HepG2 (cell line): ENCODE data around the gene CAMKMT. TPM values are rescaled to one million over a fixed set of nuclear protein-coding genes. Genes with fewer than 3 reads are reported as not detected.

ENCODE experiments used
- ATAC-seq: fragments of 200-7000 bp; cut with Tn5 transposase; 3 replicates; pipeline ENCODE4 v1.9.1; 2020; ENCODE audit warnings: mild to moderate bottlenecking, moderate library complexity
- BruUV-seq: library from RNA; stranded (reverse); fragments of 400-500 nt; replicated peaks from 2 replicates; lab custom pipeline; 2021; lab: Mats Ljungman, UMichigan
- CTCF ChIA-PET: fragments of 300-600 bp; formaldehyde crosslinking; extraction: SDS; loops from one replicate; lab custom pipeline; 2021; ENCODE audit warnings: low total read pairs, inconsistent platforms, low intra/inter-chr PET ratio; lab: Yijun Ruan, JAX
- POLR2A ChIA-PET: fragments of 350-600 bp; sonication (Branson Sonifier 250); formaldehyde crosslinking; loops from one replicate; lab custom pipeline; 2020; ENCODE audit warnings: antibody characterized with exemption, inconsistent platforms; lab: Yijun Ruan, JAX
- DNase-seq: peaks from one replicate; pipeline ENCODE4 v3.0.0-alpha.2; 2015; ENCODE audit warnings: low spot score
- FAIRE-seq: peaks from 3 replicates; lab custom pipeline; 2011; peaks lifted over from hg19 to GRCh38; lab: Jason Lieb, UNC
- H2AFZ ChIP-seq: one replicate; pipeline ENCODE4 v1.6.1; 2011; ENCODE audit warnings: low read length, inconsistent platforms
- H3K27ac ChIP-seq: fragments of 300-600 bp; 3 replicates; pipeline ENCODE4 v1.8.0; 2011; ENCODE audit warnings: mixed run types, mild to moderate bottlenecking, mixed read lengths, low read length, inconsistent platforms; ENCODE audit not compliant: insufficient read depth; ENCODE audit errors: extremely low read length
- H3K27me3 ChIP-seq, 2 experiments: fragments of 200-600 bp in 1 of 2; 2 replicates in 1 of 2; 3 replicates in 1 of 2; pipeline versions ENCODE4 v1.6.0 to v1.8.0; 2011; ENCODE audit warnings: low read length in 2 of 2, mild to moderate bottlenecking in 2 of 2, moderate library complexity in 2 of 2, inconsistent platforms in 1 of 2; ENCODE audit not compliant: insufficient read depth in 2 of 2, control insufficient read depth in 1 of 2
- H3K36me3 ChIP-seq, 2 experiments: fragments of 200-600 bp in 1 of 2; replicated peaks in 1 of 2; 2 replicates in 1 of 2; 3 replicates in 1 of 2; pipeline versions ENCODE4 v1.5.1 to v1.8.0; 2011; ENCODE audit warnings: low read length in 2 of 2, inconsistent platforms in 1 of 2; ENCODE audit not compliant: insufficient read depth in 2 of 2, control insufficient read depth in 1 of 2
- H3K4me1 ChIP-seq: 2 replicates; pipeline ENCODE4 v1.5.1; 2012; ENCODE audit warnings: low read length, inconsistent platforms; ENCODE audit not compliant: insufficient read depth
- H3K4me2 ChIP-seq: 2 replicates; pipeline ENCODE4 v1.6.0; 2011; ENCODE audit warnings: low read depth, low read length, inconsistent platforms
- H3K4me3 ChIP-seq, 3 experiments: fragments of 200-600 bp in 1 of 3; sonication (generic), shearing (Covaris generic) in 1 of 3; replicated peaks in 1 of 3; 2 replicates each; pipeline ENCODE4 v1.5.1; 2011 to 2016; ENCODE audit warnings: low read length in 3 of 3, inconsistent platforms in 2 of 3, low read depth in 2 of 3, mild to moderate bottlenecking in 2 of 3, control low read depth in 1 of 3, mixed read lengths in 1 of 3; ENCODE audit not compliant: insufficient read depth in 1 of 3
- H3K79me2 ChIP-seq: one replicate; pipeline ENCODE4 v1.6.1; 2011; ENCODE audit warnings: low read length, inconsistent platforms; ENCODE audit not compliant: insufficient read depth
- H3K9ac ChIP-seq: 2 replicates; pipeline ENCODE4 v1.6.0; 2011; ENCODE audit warnings: mild to moderate bottlenecking, low read depth, low read length, inconsistent platforms; ENCODE audit not compliant: insufficient read depth
- H3K9me3 ChIP-seq: 2 replicates; pipeline ENCODE4 v1.5.1; 2012; ENCODE audit warnings: mild to moderate bottlenecking, low read length
- H4K20me1 ChIP-seq: 2 replicates; pipeline ENCODE4 v1.6.0; 2011; ENCODE audit warnings: inconsistent platforms, mild to moderate bottlenecking, low read length, moderate library complexity; ENCODE audit not compliant: insufficient read depth
- EEA1 ChIP-seq: sonication (generic); formaldehyde crosslinking; IDR thresholded peaks from 2 replicates; pipeline ENCODE4 v1.5.1; 2020; ENCODE audit warnings: mild to moderate bottlenecking, missing genetic modification reagents, borderline replicate concordance
- ELF1 ChIP-seq: sonication (generic); formaldehyde crosslinking; IDR thresholded peaks from 2 replicates; pipeline ENCODE4 v1.4.0; 2020; ENCODE audit warnings: missing genetic modification reagents
- FLYWCH1 ChIP-seq: sonication (generic); formaldehyde crosslinking; IDR thresholded peaks from 2 replicates; pipeline ENCODE4 v1.8.1; 2023; ENCODE audit warnings: mild to moderate bottlenecking, missing genetic modification reagents
- FOXA3 ChIP-seq: IDR thresholded peaks from 2 replicates; pipeline ENCODE4 v1.6.1; 2016; ENCODE audit warnings: missing genetic modification reagents, missing compliant biosample characterization
- FOXJ3 ChIP-seq: sonication (generic); formaldehyde crosslinking; IDR thresholded peaks from 2 replicates; pipeline ENCODE4 v1.4.0; 2020; ENCODE audit warnings: missing genetic modification reagents, mild to moderate bottlenecking, borderline replicate concordance
- HOXA7 ChIP-seq: sonication (generic); formaldehyde crosslinking; IDR thresholded peaks from 2 replicates; pipeline ENCODE4 v1.8.1; 2022; ENCODE audit warnings: mild to moderate bottlenecking, missing genetic modification reagents, moderate library complexity
- MTF1 ChIP-seq: sonication (generic); formaldehyde crosslinking; IDR thresholded peaks from 2 replicates; pipeline ENCODE4 v1.5.0; 2020; ENCODE audit warnings: missing genetic modification reagents
- NPAS2 ChIP-seq: sonication (generic); formaldehyde crosslinking; IDR thresholded peaks from 2 replicates; pipeline ENCODE4 v1.8.0; 2022; ENCODE audit warnings: mild to moderate bottlenecking, missing genetic modification reagents, borderline replicate concordance
- PITX1 ChIP-seq: sonication (generic); formaldehyde crosslinking; IDR thresholded peaks from 2 replicates; pipeline ENCODE4 v1.5.1; 2020; ENCODE audit warnings: mild to moderate bottlenecking, missing genetic modification reagents
- SAFB2 ChIP-seq: sonication (generic); formaldehyde crosslinking; IDR thresholded peaks from 2 replicates; pipeline ENCODE4 v1.5.1; 2020; ENCODE audit warnings: missing genetic modification reagents, low read depth, mild to moderate bottlenecking, borderline replicate concordance
- SMARCC2 ChIP-seq: fragments of 450-650 bp; IDR thresholded peaks from 2 replicates; pipeline ENCODE4 v1.6.1; 2017; ENCODE audit warnings: antibody characterized with exemption, mild to moderate bottlenecking
- ZKSCAN5 ChIP-seq: sonication (generic); formaldehyde crosslinking; IDR thresholded peaks from 2 replicates; pipeline ENCODE4 v1.5.1; 2020; ENCODE audit warnings: mild to moderate bottlenecking, missing genetic modification reagents
- ZNF556 ChIP-seq: sonication (generic); formaldehyde crosslinking; IDR thresholded peaks from 2 replicates; pipeline ENCODE4 v1.4.0; 2020; ENCODE audit warnings: mild to moderate bottlenecking, missing genetic modification reagents, borderline replicate concordance
- ZNF576 ChIP-seq: sonication (generic); formaldehyde crosslinking; IDR thresholded peaks from 2 replicates; pipeline ENCODE4 v1.4.0; 2020; ENCODE audit warnings: mild to moderate bottlenecking, missing genetic modification reagents
- WGBS: methylation state at CpG from one replicate; pipeline ENCODE4 v1.1.6; 2017; ENCODE audit warnings: low lambda C conversion rate; 5-methylcytosine and 5-hydroxymethylcytosine counted together
- in situ Hi-C: cut with HindIII; loops from 2 replicates; pipeline ENCODE4 v1.10.0; 2017; ENCODE audit warnings: low pct_unique_long_range_greater_than_20kb; ENCODE audit not compliant: extremely low pct_ligation_motif_present
- intact Hi-C: fragments of 100-400 bp; cut with micrococcal nuclease; formaldehyde crosslinking; loops from one replicate; pipeline ENCODE4 v1.10.0; 2022; ENCODE audit not compliant: unreplicated experiment
- polyA plus RNA-seq, 8 experiments: library from polyadenylated mRNA; depleted of rRNA in 3 of 8; stranded (reverse) in 7 of 8; unstranded in 1 of 8; fragments of >200 nt; fragmentation: Illumina TruSeq in 4 of 8; extraction: Trizol in 4 of 8; gene quantifications; 2 replicates each; pipeline versions ENCODE4 v1.2.1 to v1.2.3, GENCODE V29; 2011 to 2016; ENCODE audit warnings: low read depth in 4 of 8, missing spikeins in 1 of 8, mixed read lengths in 1 of 8; ENCODE audit not compliant: insufficient read depth in 1 of 8
- total RNA-seq, 5 experiments: library from RNA; depleted of rRNA; stranded (reverse); fragments of >200 nt; fragmentation: Illumina TruSeq; extraction: Trizol; gene quantifications; 2 replicates each; pipeline ENCODE4 v1.2.3, GENCODE V29; 2016; ENCODE audit warnings: low read depth in 1 of 5

The CAMKMT gene
- total and polyA plus RNA-seq, 2 of the 13 experiments (the other 11 are each of a cell fraction or from before 2014, with no cell fraction given) = 6.9 to 20.8 TPM

GRCh38 chr2:44347526-44347925, 14.2 kb upstream of the CAMKMT start:
- BruUV-seq = no TSS peak
- H4K20me1 ChIP-seq = no peaks in the 10 kb centered on the region
- H3K27me3 ChIP-seq = no peaks in the 10 kb centered on the region
- DNase-seq = no peak
- in situ Hi-C loops (no loop called here), intact Hi-C loops (no loop called here)
- H2AFZ ChIP-seq = no peak overlapping the region
- no peak for TF ChIP-seq ZKSCAN5
- TF ChIP-seq, all 625 proteins: peak for 0
- WGBS = 50% methylated on average over 2 of the region's 2 CpGs
- FAIRE-seq (no peak), ATAC-seq (no peak)
- no peak overlapping the region for H3K9ac ChIP-seq
- no peaks in the 10 kb centered on the region for H3K9me3 ChIP-seq
- ChIA-PET POLR2A (interaction anchor here (3.5 kb wide), 1 partner anchor 14 kb away, joined by 18 read pairs; the partner anchor contains the start of genes CAMKMT and PREPL), CTCF (no interaction called here)
- no peak overlapping the region for H3K4me3 ChIP-seq
- no peaks in the 10 kb centered on the region for H3K79me2 ChIP-seq
- H3K4me1 ChIP-seq = peaks cover 6% of the 10 kb centered on the region; the same call in 1 of the 2 replicates
- peaks cover 3 to 7% of the 10 kb centered on the region in 2 experiments; a peak in 3 of 5 replicates for H3K36me3 ChIP-seq
- no peak overlapping the region for H3K27ac ChIP-seq
- no peak overlapping the region for H3K4me2 ChIP-seq

- intact Hi-C loops (no loop called here), in situ Hi-C loops (no loop called here)
- Histone ChIP-seq H3K36me3 (peaks cover 3% of the 10 kb centered on the region in 2 experiments; a peak in 3 of 5 replicates), H3K4me3 (no peak overlapping the region), H2AFZ (no peak overlapping the region), H3K79me2 (no peaks in the 10 kb centered on the region), H3K9me3 (no peaks in the 10 kb centered on the region), H3K27me3 (no peaks in the 10 kb centered on the region), H3K4me2 (no peak overlapping the region), H3K4me1 (peaks cover 6% of the 10 kb centered on the region; the same call in 1 of the 2 replicates), H3K27ac (no peak overlapping the region), H4K20me1 (no peaks in the 10 kb centered on the region), H3K9ac (no peak overlapping the region)
- no peak for TF ChIP-seq SAFB2 (CRISPR knock-in tag)
- no peak for TF ChIP-seq NPAS2 (CRISPR knock-in tag)
- no peak for TF ChIP-seq FOXA3 (CRISPR knock-in tag)
- no peak for TF ChIP-seq ZNF576
- TF ChIP-seq FOXJ3 (CRISPR knock-in tag) = no peak
- TF ChIP-seq SMARCC2 = no peak
- TF ChIP-seq MTF1 (CRISPR knock-in tag) = no peak
- TF ChIP-seq ELF1 (CRISPR knock-in tag) = no peak
- TF ChIP-seq HOXA7 (CRISPR knock-in tag) = no peak
- no peak for TF ChIP-seq PITX1 (CRISPR knock-in tag)
- TF ChIP-seq EEA1 (CRISPR knock-in tag) = no peak
- no peak for TF ChIP-seq FLYWCH1 (CRISPR knock-in tag)
- no peak for TF ChIP-seq ZNF556 (CRISPR knock-in tag)
- ChIA-PET CTCF (no interaction called here), POLR2A (interaction anchor here (3.5 kb wide), 1 partner anchor 13 kb away, joined by 18 read pairs; the partner anchor contains the start of genes CAMKMT and PREPL)
- no TSS peak for BruUV-seq
- DNase-seq = no peak
- 92% methylated on average over 2 of the region's 2 CpGs for whole genome bisulfite sequencing
- no peak for FAIRE-seq
- ATAC-seq = no peak
Measured at GRCh38 chr2:44348400-44348799, 13.3 kb upstream of the CAMKMT start.
